Neural cell (in vitro differentiated cells): ENCODE data around the gene RANBP9. TPM values are rescaled to one million over a fixed set of nuclear protein-coding genes. Genes with fewer than 3 reads are reported as not detected.

Experiments used
- H2AFZ ChIP-seq: fragments of 200-600, 300-800 bp; sonication (generic), shearing (Covaris generic); 2 replicates; pipeline ENCODE4 v1.6.0; 2014; ENCODE audit warnings: low read depth, mild to moderate bottlenecking, antibody characterized with exemption, low read length, moderate library complexity
- H3F3A ChIP-seq: fragments of 200-600 bp; shearing (Covaris generic); 2 replicates; pipeline ENCODE4 v1.6.1; 2016; ENCODE audit warnings: mild to moderate bottlenecking, moderate library complexity, mixed read lengths, antibody characterized with exemption, low read length; ENCODE audit not compliant: insufficient read depth, poor library complexity, severe bottlenecking
- H3K27ac ChIP-seq: fragments of 200-600, 300-800 bp; sonication (generic), shearing (Covaris generic); 2 replicates; pipeline ENCODE4 v1.5.1; 2014; ENCODE audit warnings: mild to moderate bottlenecking, low read length, moderate library complexity
- H3K27me3 ChIP-seq: fragments of 300-800, 200-600 bp; sonication (generic), shearing (Covaris generic); 2 replicates; pipeline ENCODE4 v1.6.0; 2014; ENCODE audit warnings: mild to moderate bottlenecking, low read depth, low read length, moderate library complexity; ENCODE audit not compliant: insufficient read depth
- H3K36me3 ChIP-seq: fragments of 300-800, 200-600 bp; sonication (generic), shearing (Covaris generic); 2 replicates; pipeline ENCODE4 v1.5.1; 2014; ENCODE audit warnings: mild to moderate bottlenecking, antibody characterized with exemption, low read length, moderate library complexity; ENCODE audit not compliant: insufficient read depth
- H3K4me2 ChIP-seq: fragments of 300-800, 200-600 bp; sonication (generic), shearing (Covaris generic); 2 replicates; pipeline ENCODE4 v1.6.0; 2014; ENCODE audit warnings: mild to moderate bottlenecking, low read length
- H3K4me3 ChIP-seq: fragments of 300-800, 200-600 bp; sonication (generic), shearing (Covaris generic); 2 replicates; pipeline ENCODE4 v1.5.1; 2014; ENCODE audit warnings: mild to moderate bottlenecking, low read length, moderate library complexity
- H3K79me2 ChIP-seq: fragments of 200-600 bp; shearing (Covaris generic); replicated peaks from 2 replicates; pipeline ENCODE4 v1.6.0; 2014; ENCODE audit warnings: mild to moderate bottlenecking, low read length, moderate library complexity; ENCODE audit not compliant: insufficient read depth
- H3K9ac ChIP-seq: fragments of 300-800, 200-600 bp; sonication (generic), shearing (Covaris generic); 2 replicates; pipeline ENCODE4 v1.6.1; 2016; ENCODE audit warnings: mild to moderate bottlenecking, low read length, mixed read lengths
- H3K9me2 ChIP-seq: fragments of 200-600 bp; shearing (Covaris generic); 2 replicates; pipeline ENCODE4 v1.6.1; 2016; ENCODE audit warnings: mild to moderate bottlenecking, low read length, mixed read lengths; ENCODE audit not compliant: insufficient read depth
- H3K9me3 ChIP-seq: fragments of 200-600, 300-800 bp; sonication (generic), shearing (Covaris generic); 2 replicates; pipeline ENCODE4 v1.6.1; 2016; ENCODE audit warnings: mild to moderate bottlenecking, mixed run types, low read length, moderate library complexity, mixed read lengths
- H4K20me1 ChIP-seq: fragments of 200-600 bp; shearing (Covaris generic); 2 replicates; pipeline ENCODE4 v1.6.1; 2016; ENCODE audit warnings: mild to moderate bottlenecking, mixed run types; ENCODE audit not compliant: insufficient read depth
- CTCF ChIP-seq: fragments of 450-650 bp; IDR thresholded peaks from 2 replicates; pipeline ENCODE4 v1.5.1; 2014; ENCODE audit warnings: antibody characterized with exemption, mild to moderate bottlenecking, moderate library complexity; ENCODE audit not compliant: poor library complexity, severe bottlenecking
- EP300 ChIP-seq: fragments of 450-650 bp; conservative IDR thresholded peaks from 2 replicates; pipeline ENCODE4 v1.6.1; 2014; ENCODE audit warnings: antibody characterized with exemption, mild to moderate bottlenecking, moderate library complexity; ENCODE audit not compliant: poor library complexity, severe bottlenecking
- EZH2 ChIP-seq: fragments of 200-600, 300-800 bp; shearing (Covaris generic), sonication (generic); IDR thresholded peaks from 2 replicates; pipeline ENCODE4 v1.6.1; 2014; ENCODE audit warnings: antibody characterized with exemption, low read length, borderline replicate concordance, mild to moderate bottlenecking; ENCODE audit not compliant: insufficient read depth, poor library complexity, severe bottlenecking
- MXI1 ChIP-seq: fragments of 450-650 bp; conservative IDR thresholded peaks from 2 replicates; pipeline ENCODE4 v1.6.1; 2014; ENCODE audit warnings: antibody characterized with exemption, mild to moderate bottlenecking; ENCODE audit not compliant: poor library complexity, severe bottlenecking
- POLR2AphosphoS5 ChIP-seq: IDR thresholded peaks from 2 replicates; pipeline ENCODE4 v1.6.1; 2012
- RAD21 ChIP-seq: fragments of 450-650 bp; conservative IDR thresholded peaks from 2 replicates; pipeline ENCODE4 v1.6.1; 2014; ENCODE audit warnings: antibody characterized with exemption, mild to moderate bottlenecking, moderate library complexity
- REST ChIP-seq: IDR thresholded peaks from 2 replicates; pipeline ENCODE4 v1.6.1; 2012; ENCODE audit warnings: borderline replicate concordance
- SMC3 ChIP-seq: fragments of 450-650 bp; conservative IDR thresholded peaks from 2 replicates; pipeline ENCODE4 v1.6.1; 2014; ENCODE audit warnings: antibody characterized with exemption, mild to moderate bottlenecking, moderate library complexity; ENCODE audit not compliant: poor library complexity
- TAF1 ChIP-seq: IDR thresholded peaks from 2 replicates; pipeline ENCODE4 v1.6.1; 2012; ENCODE audit warnings: low read depth
- polyA plus RNA-seq: library from polyadenylated mRNA; depleted of rRNA; stranded (reverse); fragments of >200 nt; gene quantifications from 2 replicates; pipeline ENCODE4 v1.2.3, GENCODE V29; 2014

RANBP9 gene
- polyA plus RNA-seq, 1 donor from 2014 or later, result 52.2 TPM

- Histone ChIP-seq H3K9me2 (no peaks in the 10 kb centered on the region), H2AFZ (no peak overlapping the region)
- TF ChIP-seq CTCF (no peak), REST (no peak), SMC3 (no peak), RAD21 (no peak), TAF1 (no peak), MXI1 (no peak), EZH2 (no peak), EP300 (no peak), POLR2AphosphoS5 (no peak)
Measured at GRCh38 chr6:13579911-13580310, 131.7 kb downstream of the RANBP9 start.

GRCh38 chr6:13577926-13578325 is 133.7 kb downstream of the RANBP9 start:
- Histone ChIP-seq H3K9ac (no peak overlapping the region), H3K4me3 (no peak overlapping the region), H2AFZ (no peak overlapping the region), H3K36me3 (no peaks in the 10 kb centered on the region), H3K4me2 (no peak overlapping the region), H3K9me2 (no peaks in the 10 kb centered on the region), H3K9me3 (peaks cover 6% of the 10 kb centered on the region), H4K20me1 (no peaks in the 10 kb centered on the region), H3K79me2 (peaks cover 4% of the 10 kb centered on the region), H3K27ac (no peak overlapping the region), H3F3A (peaks cover 12% of the 10 kb centered on the region), H3K27me3 (no peaks in the 10 kb centered on the region)
- no peak for TF ChIP-seq POLR2AphosphoS5
- no peak for TF ChIP-seq EP300
- TF ChIP-seq TAF1, result no peak
- no peak for TF ChIP-seq CTCF
- no peak for TF ChIP-seq MXI1
- no peak for TF ChIP-seq RAD21
- TF ChIP-seq SMC3, result no peak
- TF ChIP-seq EZH2, result no peak
- TF ChIP-seq REST, result no peak

More at GRCh38 chr6:13579911-13580310, 131.7 kb downstream of the RANBP9 start:
- Histone ChIP-seq H3K27ac (no peak overlapping the region), H3K79me2 (peaks cover 4% of the 10 kb centered on the region), H3K27me3 (no peaks in the 10 kb centered on the region), H4K20me1 (no peaks in the 10 kb centered on the region), H3K4me2 (no peak overlapping the region), H3K4me3 (no peak overlapping the region), H3K9ac (no peak overlapping the region), H3K36me3 (no peaks in the 10 kb centered on the region), H3K9me3 (peaks cover 6% of the 10 kb centered on the region), H3F3A (peaks cover 6% of the 10 kb centered on the region)
